Gastroesophageal sphincter (tissue), 4 donors: ENCODE data around the gene SLC23A2. TPM values are rescaled to one million over a fixed set of nuclear protein-coding genes. Genes with fewer than 3 reads are reported as not detected.

Source experiments
- ATAC-seq: fragments of 150-250 bp; one replicate; pipeline ENCODE4 v1.9.1; 2016; ENCODE audit warnings: mild to moderate bottlenecking, moderate library complexity
- H3K27ac ChIP-seq, 4 donors: fragments of 200-600 bp; sonication (generic) in 3 of 4; 1 replicate in 3 of 4; 2 replicates in 1 of 4; pipeline ENCODE4 v1.5.1; 2016 to 2019
- H3K27me3 ChIP-seq: fragments of 200-600 bp; sonication (generic); one replicate; pipeline ENCODE4 v1.5.1; 2019
- H3K36me3 ChIP-seq, 2 donors: fragments of 200-600 bp; sonication (generic); one replicate each; pipeline ENCODE4 v1.5.1; 2019; ENCODE audit warnings: control low read depth in 1 of 2
- H3K4me1 ChIP-seq, 3 donors: fragments of 200-600 bp; sonication (generic); 1 replicate in 2 of 3; 2 replicates in 1 of 3; pipeline ENCODE4 v1.5.1; 2016 to 2019; ENCODE audit warnings: control low read depth in 2 of 3
- H3K4me3 ChIP-seq, 2 donors: fragments of 200-600 bp; sonication (generic); one replicate each; pipeline ENCODE4 v1.5.1; 2019; ENCODE audit warnings: mild to moderate bottlenecking in 1 of 2, moderate library complexity in 1 of 2
- H3K9me3 ChIP-seq, 3 donors: fragments of 200-600 bp; sonication (generic); one replicate each; pipeline ENCODE4 v1.5.1; 2017 to 2019; ENCODE audit warnings: control low read depth in 2 of 3
- EP300 ChIP-seq: sonication (generic); formaldehyde crosslinking; IDR thresholded peaks from one replicate; pipeline ENCODE4 v1.6.1; 2017; ENCODE audit warnings: antibody characterized with exemption, mild to moderate bottlenecking
- POLR2A ChIP-seq, 2 donors: fragments of 450-650 bp; IDR thresholded peaks; one replicate each; pipeline ENCODE4 v1.6.1; 2017; ENCODE audit warnings: antibody characterized with exemption in 2 of 2, mild to moderate bottlenecking in 2 of 2, moderate library complexity in 1 of 2
- POLR2AphosphoS5 ChIP-seq: sonication (generic); formaldehyde crosslinking; IDR thresholded peaks from one replicate; pipeline ENCODE4 v1.6.1; 2017; ENCODE audit warnings: antibody characterized with exemption
- WGBS, 2 donors: methylation state at CpG; one replicate each; pipeline ENCODE4 v1.1.5; 2018; ENCODE audit warnings: low coverage in 1 of 2; 5-methylcytosine and 5-hydroxymethylcytosine counted together
- total RNA-seq, 4 donors: library from RNA; depleted of rRNA; stranded (reverse); fragments of >200 nt; gene quantifications; one replicate each; pipeline ENCODE4 v1.1.0, GENCODE V29; 2016
- TF ChIP-seq, protein P1 (sequence below), 4 experiments: fragments of 200-600 bp in 2 of 4; fragments of 450-650 bp in 2 of 4; sonication (generic) in 1 of 4; IDR thresholded peaks; one replicate each; pipeline ENCODE4 v1.5.1; 2017 to 2019; ENCODE audit warnings: antibody characterized with exemption in 4 of 4, mild to moderate bottlenecking in 2 of 4, moderate library complexity in 2 of 4

The SLC23A2 gene
- total RNA-seq, 4 donors from 2014 or later: 11.5 to 19.1 (median 15.1) TPM

GRCh38 chr20:4937407-4938319 is 63.6 kb downstream of the SLC23A2 start:
- H3K36me3 ChIP-seq: no peaks in the 10 kb centered on the region
- peaks cover 0 to 28% (median 3%) of the 10 kb centered on the region in 3 donors for H3K4me1 ChIP-seq
- H3K27me3 ChIP-seq: no peaks in the 10 kb centered on the region
- no peak for ATAC-seq
- no peaks in the 10 kb centered on the region for H3K9me3 ChIP-seq
- H3K27ac ChIP-seq: no peak overlapping the region
- WGBS, 2 donors: 10 to 70% methylated on average over 2 to 5 of the region's 5 CpGs
- H3K4me3 ChIP-seq: no peak overlapping the region
- TF ChIP-seq, protein P1, sequence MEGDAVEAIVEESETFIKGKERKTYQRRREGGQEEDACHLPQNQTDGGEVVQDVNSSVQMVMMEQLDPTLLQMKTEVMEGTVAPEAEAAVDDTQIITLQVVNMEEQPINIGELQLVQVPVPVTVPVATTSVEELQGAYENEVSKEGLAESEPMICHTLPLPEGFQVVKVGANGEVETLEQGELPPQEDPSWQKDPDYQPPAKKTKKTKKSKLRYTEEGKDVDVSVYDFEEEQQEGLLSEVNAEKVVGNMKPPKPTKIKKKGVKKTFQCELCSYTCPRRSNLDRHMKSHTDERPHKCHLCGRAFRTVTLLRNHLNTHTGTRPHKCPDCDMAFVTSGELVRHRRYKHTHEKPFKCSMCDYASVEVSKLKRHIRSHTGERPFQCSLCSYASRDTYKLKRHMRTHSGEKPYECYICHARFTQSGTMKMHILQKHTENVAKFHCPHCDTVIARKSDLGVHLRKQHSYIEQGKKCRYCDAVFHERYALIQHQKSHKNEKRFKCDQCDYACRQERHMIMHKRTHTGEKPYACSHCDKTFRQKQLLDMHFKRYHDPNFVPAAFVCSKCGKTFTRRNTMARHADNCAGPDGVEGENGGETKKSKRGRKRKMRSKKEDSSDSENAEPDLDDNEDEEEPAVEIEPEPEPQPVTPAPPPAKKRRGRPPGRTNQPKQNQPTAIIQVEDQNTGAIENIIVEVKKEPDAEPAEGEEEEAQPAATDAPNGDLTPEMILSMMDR (IDR thresholded peaks at IDR 0.05): no peak
- no peak for TF ChIP-seq POLR2A (IDR thresholded peaks at IDR 0.05)
- TF ChIP-seq EP300: no peak
- TF ChIP-seq POLR2AphosphoS5: no peak

GRCh38 chr20:4936851-4937406 is 64.4 kb downstream of the SLC23A2 start:
- no peak overlapping the region for H3K4me3 ChIP-seq
- peaks cover 0 to 5% of the 10 kb centered on the region in 2 donors for H3K36me3 ChIP-seq
- peaks cover 0 to 21% (median 3%) of the 10 kb centered on the region in 3 donors for H3K4me1 ChIP-seq
- no peak overlapping the region for H3K27ac ChIP-seq
- TF ChIP-seq POLR2A (IDR thresholded peaks at IDR 0.05): no peak
- no peak for TF ChIP-seq EP300
- TF ChIP-seq, protein P1 (IDR thresholded peaks at IDR 0.05): no peak
- no peak for TF ChIP-seq POLR2AphosphoS5
- no peak for ATAC-seq
- no peaks in the 10 kb centered on the region for H3K9me3 ChIP-seq
- 86 to 87% methylated on average over 9 to 12 of the region's 12 CpGs for WGBS, 2 donors
- no peaks in the 10 kb centered on the region for H3K27me3 ChIP-seq

- H3K27me3 ChIP-seq: no peaks in the 10 kb centered on the region
Measured at GRCh38 chr20:4936392-4936850, 64.9 kb downstream of the SLC23A2 start.

DNA sequence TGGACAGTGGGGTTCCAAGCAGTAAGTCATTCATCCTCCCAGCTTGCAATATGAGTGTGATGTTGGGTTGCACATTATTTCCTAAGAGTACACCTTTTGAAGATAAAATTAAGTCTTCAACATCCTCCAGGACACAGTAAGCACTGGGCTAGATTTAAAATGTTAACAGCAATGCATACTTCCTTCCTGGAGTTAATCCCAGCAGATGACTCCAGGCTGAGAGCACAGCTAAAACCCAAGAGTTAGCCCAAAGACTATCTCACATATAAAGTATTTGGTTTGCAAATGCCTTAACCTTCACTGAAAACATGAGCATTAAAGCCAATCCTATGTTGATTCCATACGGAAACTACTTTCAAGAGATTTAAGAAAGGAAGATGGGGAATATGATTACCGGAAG is 69.2 kb downstream of the SLC23A2 start:
- Histone ChIP-seq H3K27me3 (no peaks in the 10 kb centered on the region), H3K4me1 (peaks cover 0 to 9% (median 0%) of the 10 kb centered on the region in 3 donors), H3K4me3 (no peak overlapping the region), H3K27ac (no peak overlapping the region), H3K36me3 (peaks cover 0 to 18% of the 10 kb centered on the region in 2 donors), H3K9me3 (no peaks in the 10 kb centered on the region)
- ATAC-seq: no peak
- WGBS, 2 donors: 64 to 77% methylated on average over 2 of the region's 2 CpGs
- no peak for TF ChIP-seq POLR2AphosphoS5
- TF ChIP-seq, protein P1 (IDR thresholded peaks at IDR 0.05): no peak
- TF ChIP-seq EP300: no peak
- no peak for TF ChIP-seq POLR2A (IDR thresholded peaks at IDR 0.05)

More at GRCh38 chr20:4936392-4936850, 64.9 kb downstream of the SLC23A2 start:
- 100% methylated on average over 1 of the region's 6 CpGs; no CpG with 5 or more reads in 1 of the 2 donors for WGBS, 2 donors
- no peak overlapping the region for H3K27ac ChIP-seq
- H3K9me3 ChIP-seq: no peaks in the 10 kb centered on the region
- TF ChIP-seq POLR2AphosphoS5: no peak
- TF ChIP-seq, protein P1 (IDR thresholded peaks at IDR 0.05): no peak
- TF ChIP-seq POLR2A (IDR thresholded peaks at IDR 0.05): no peak
- no peak for TF ChIP-seq EP300
- no peak overlapping the region for H3K4me3 ChIP-seq
- H3K4me1 ChIP-seq: peaks cover 0 to 18% (median 3%) of the 10 kb centered on the region in 3 donors
- ATAC-seq: no peak
- H3K36me3 ChIP-seq: peaks cover 0 to 10% of the 10 kb centered on the region in 2 donors
